HCT116 (cell line): ENCODE results near the gene KRT82. TPM values are rescaled to one million over a fixed set of nuclear protein-coding genes. Genes with fewer than 3 reads are reported as not detected.

Experiments used
- ATAC-seq: fragments of 200-7000 bp; cut with Tn5 transposase; 2 replicates; pipeline ENCODE4 v1.9.1; 2020; ENCODE audit warnings: mild to moderate bottlenecking, moderate library complexity
- BruUV-seq: library from RNA; stranded (reverse); fragments of 400-500 nt; replicated peaks from 2 replicates; lab custom pipeline; 2021; lab: Mats Ljungman, UMichigan
- CTCF ChIA-PET: fragments of 300-600 bp; sonication (Branson Sonifier 250); formaldehyde crosslinking; loops from one replicate; lab custom pipeline; 2021; ENCODE audit warnings: antibody characterized with exemption; lab: Charles Lee
- POLR2A ChIA-PET: fragments of 300-600, 350-600 bp; sonication (Branson Sonifier 250); formaldehyde crosslinking; loops from one replicate; lab custom pipeline; 2021; ENCODE audit warnings: antibody characterized with exemption; lab: Charles Lee
- RAD21 ChIA-PET, 2 experiments: fragments of 300-600 bp; sonication (Branson Sonifier 250); formaldehyde crosslinking; loops; one replicate each; lab custom pipeline; 2023; ENCODE audit warnings: low total read pairs in 2 of 2; ENCODE audit not compliant: uncharacterized antibody in 2 of 2, unreplicated experiment in 2 of 2, low non-redundant PET in 1 of 2; lab: Charles Lee
- DNase-seq: peaks from one replicate; pipeline ENCODE4 v3.0.0-alpha.2; 2010; ENCODE audit warnings: low read depth, low spot score
- H2AFZ ChIP-seq: fragments of 200-600 bp; shearing (Covaris generic), sonication (generic); 2 replicates; pipeline ENCODE4 v1.6.1; 2017; ENCODE audit warnings: low read depth, mixed run types, mixed read lengths, antibody characterized with exemption, low read length; ENCODE audit not compliant: poor library complexity, severe bottlenecking
- H3K27ac ChIP-seq: 2 replicates; pipeline ENCODE4 v1.5.1; 2012; ENCODE audit warnings: low read depth, low read length
- H3K27me3 ChIP-seq: fragments of 200-600 bp; sonication (generic); 2 replicates; pipeline ENCODE4 v1.6.1; 2016; ENCODE audit warnings: mixed run types, low read length, mixed read lengths; ENCODE audit not compliant: insufficient read depth
- H3K36me3 ChIP-seq, 2 experiments: fragments of 200-500 bp in 1 of 2; fragments of 200-600 bp in 1 of 2; sonication (Bioruptor generic) in 1 of 2; sonication (generic) in 1 of 2; 2 replicates each; pipeline versions ENCODE4 v1.5.1 to v1.6.1; 2014 to 2016; ENCODE audit warnings: low read length in 2 of 2, inconsistent platforms in 1 of 2, mixed read lengths in 1 of 2, mixed run types in 1 of 2; ENCODE audit not compliant: insufficient read depth in 2 of 2, control insufficient read depth in 1 of 2
- H3K4me1 ChIP-seq, 2 experiments: fragments of 200-600 bp in 1 of 2; sonication (generic) in 1 of 2; 2 replicates each; pipeline versions ENCODE4 v1.5.1 to v1.6.1; 2012 to 2017; ENCODE audit warnings: low read length in 2 of 2, inconsistent platforms in 1 of 2, mild to moderate bottlenecking in 1 of 2, mixed read lengths in 1 of 2, mixed run types in 1 of 2, moderate library complexity in 1 of 2; ENCODE audit not compliant: insufficient read depth in 2 of 2, control insufficient read depth in 1 of 2
- H3K4me2 ChIP-seq: fragments of 200-600 bp; sonication (generic); 2 replicates; pipeline ENCODE4 v1.6.1; 2017; ENCODE audit warnings: mixed run types, low read length, mixed read lengths
- H3K4me3 ChIP-seq, 2 experiments: fragments of 200-600 bp in 1 of 2; sonication (generic) in 1 of 2; replicated peaks in 1 of 2; 2 replicates each; pipeline ENCODE4 v1.5.1; 2011 to 2016; ENCODE audit warnings: low read length in 2 of 2, control low read depth in 1 of 2, low read depth in 1 of 2, mild to moderate bottlenecking in 1 of 2, mixed read lengths in 1 of 2, mixed run types in 1 of 2
- H3K79me2 ChIP-seq: fragments of 200-600 bp; sonication (generic); 2 replicates; pipeline ENCODE4 v1.6.1; 2017; ENCODE audit warnings: mild to moderate bottlenecking, mixed run types, low read length, moderate library complexity, mixed read lengths; ENCODE audit not compliant: insufficient read depth
- H3K9ac ChIP-seq: fragments of 200-600 bp; sonication (generic); 2 replicates; pipeline ENCODE4 v1.6.1; 2016; ENCODE audit warnings: low read length, mixed read lengths
- H3K9me2 ChIP-seq: fragments of 200-600 bp; sonication (generic), shearing (Covaris generic); 2 replicates; pipeline ENCODE4 v1.6.1; 2017; ENCODE audit warnings: mixed run types, mild to moderate bottlenecking, moderate library complexity; ENCODE audit not compliant: insufficient read depth
- H3K9me3 ChIP-seq, 2 experiments: fragments of 200-500 bp in 1 of 2; fragments of 200-600 bp in 1 of 2; sonication (Bioruptor generic) in 1 of 2; sonication (generic) in 1 of 2; 2 replicates each; pipeline ENCODE4 v1.6.1; 2014 to 2017; ENCODE audit warnings: low read length in 2 of 2, mixed read lengths in 2 of 2, inconsistent platforms in 1 of 2, low read depth in 1 of 2, mild to moderate bottlenecking in 1 of 2, mixed run types in 1 of 2, moderate library complexity in 1 of 2; ENCODE audit not compliant: control insufficient read depth in 1 of 2, insufficient read depth in 1 of 2
- H4K20me1 ChIP-seq: fragments of 200-600 bp; sonication (generic), shearing (Covaris generic); 2 replicates; pipeline ENCODE4 v1.6.1; 2017; ENCODE audit warnings: mixed run types, mild to moderate bottlenecking, moderate library complexity; ENCODE audit not compliant: insufficient read depth
- ATF3 ChIP-seq: IDR thresholded peaks from 2 replicates; pipeline ENCODE4 v1.6.1; 2012
- CBX3 ChIP-seq: IDR thresholded peaks from 2 replicates; pipeline ENCODE4 v1.6.1; 2012; ENCODE audit warnings: low read depth
- CEBPB ChIP-seq: IDR thresholded peaks from 2 replicates; pipeline ENCODE4 v1.6.1; 2012; ENCODE audit warnings: low read depth
- CTCF ChIP-seq, 3 experiments: fragments of 200-600 bp in 1 of 3; sonication (generic) in 1 of 3; IDR thresholded peaks in 2 of 3; conservative IDR thresholded peaks in 1 of 3; 2 replicates each; pipeline ENCODE4 v1.5.1; 2012 to 2017; ENCODE audit warnings: low read depth in 2 of 3, low read length in 2 of 3, antibody characterized with exemption in 1 of 3, borderline replicate concordance in 1 of 3, control low read depth in 1 of 3, mild to moderate bottlenecking in 1 of 3, mixed read lengths in 1 of 3, mixed run types in 1 of 3, moderate library complexity in 1 of 3; ENCODE audit not compliant: insufficient read depth in 1 of 3
- EGR1 ChIP-seq: IDR thresholded peaks from 2 replicates; pipeline ENCODE4 v1.6.1; 2012; ENCODE audit warnings: low read depth
- ELF1 ChIP-seq: IDR thresholded peaks from 2 replicates; pipeline ENCODE4 v1.6.1; 2012; ENCODE audit warnings: low read depth, borderline replicate concordance
- EZH2 ChIP-seq: fragments of 200-600 bp; sonication (generic); IDR thresholded peaks from 2 replicates; pipeline ENCODE4 v1.6.1; 2017; ENCODE audit warnings: antibody characterized with exemption, mixed run types
- FOSL1 ChIP-seq: IDR thresholded peaks from 2 replicates; pipeline ENCODE4 v1.6.1; 2012; ENCODE audit warnings: low read depth
- JUND ChIP-seq: IDR thresholded peaks from 2 replicates; pipeline ENCODE4 v1.6.1; 2012
- POLR2A ChIP-seq: IDR thresholded peaks from 2 replicates; pipeline ENCODE4 v1.7.0; 2011; ENCODE audit warnings: borderline replicate concordance; ENCODE audit not compliant: insufficient read depth, insufficient read length; ENCODE audit errors: extremely low read depth
- POLR2AphosphoS5 ChIP-seq: IDR thresholded peaks from 2 replicates; pipeline ENCODE4 v1.6.1; 2011; ENCODE audit warnings: mild to moderate bottlenecking, low read depth, low read length, moderate library complexity
- REST ChIP-seq: IDR thresholded peaks from 2 replicates; pipeline ENCODE4 v1.6.1; 2012; ENCODE audit warnings: low read depth
- SIN3A ChIP-seq: IDR thresholded peaks from 2 replicates; pipeline ENCODE4 v1.6.1; 2012; ENCODE audit warnings: low read depth
- SP1 ChIP-seq: IDR thresholded peaks from 2 replicates; pipeline ENCODE4 v1.6.1; 2012; ENCODE audit warnings: low read depth
- ZBTB33 ChIP-seq: IDR thresholded peaks from 2 replicates; pipeline ENCODE4 v1.6.1; 2011; ENCODE audit warnings: mild to moderate bottlenecking, low read length, moderate library complexity; ENCODE audit not compliant: insufficient replicate concordance; ENCODE audit errors: extremely low read depth
- ZNF274 ChIP-seq: fragments of 200-500 bp; sonication (Bioruptor generic); IDR thresholded peaks from 2 replicates; pipeline ENCODE4 v1.6.1; 2014; ENCODE audit warnings: mild to moderate bottlenecking, low read depth, low read length, inconsistent platforms
- intact Hi-C: fragments of 100-400 bp; cut with micrococcal nuclease; formaldehyde crosslinking; loops from 2 replicates; pipeline ENCODE4 v1.10.0; 2022
- total RNA-seq: library from RNA; stranded (reverse); gene quantifications from one replicate; pipeline ENCODE4 v1.2.1, GENCODE V29; 2021; ENCODE audit not compliant: unreplicated experiment

Gene KRT82
- total RNA-seq, 1 experiment from 2014 or later, result not detected

- no peaks in the 10 kb centered on the region for H3K36me3 ChIP-seq
- intact Hi-C loops, result no loop called here
- peaks cover 2 to 46% of the 10 kb centered on the region in 2 experiments; a peak in 3 of 4 replicates for H3K4me1 ChIP-seq
- no peak overlapping the region for H3K27ac ChIP-seq
- H3K27me3 ChIP-seq, result no peaks in the 10 kb centered on the region; the same call in 1 of the 2 replicates
- CTCF ChIA-PET, result interaction anchor here (1.8 kb wide), 1 partner anchor 436 kb away, joined by 3 read pairs; no protein-coding TSS in a partner anchor
- no peaks in the 10 kb centered on the region for H4K20me1 ChIP-seq
- TF ChIP-seq SP1, result no peak
- TF ChIP-seq POLR2A, result no peak
- no peak for TF ChIP-seq REST
- TF ChIP-seq JUND, result no peak
- no peak for TF ChIP-seq ZNF274
- TF ChIP-seq ZBTB33, result no peak
- TF ChIP-seq CBX3, result no peak
- no peak for TF ChIP-seq POLR2AphosphoS5
- TF ChIP-seq ATF3, result no peak
- TF ChIP-seq CTCF (IDR thresholded peaks at IDR 0.05 in 2 of 3, conservative IDR thresholded peaks at IDR 0.05 in 1 of 3; ENCODE audit: borderline replicate concordance in 1 of 3, insufficient read depth in 1 of 3, low read depth in 2 of 3, low read length in 2 of 3), result no peak
- no peak for TF ChIP-seq CEBPB
- TF ChIP-seq EGR1, result no peak
- TF ChIP-seq SIN3A, result no peak
- no peak for TF ChIP-seq EZH2
- TF ChIP-seq FOSL1, result no peak
- TF ChIP-seq ELF1, result no peak
- no peak overlapping the region for H3K4me3 ChIP-seq
- no peak overlapping the region for H3K4me2 ChIP-seq
- DNase-seq, result no peak
- no peak overlapping the region for H3K9ac ChIP-seq
- POLR2A ChIA-PET, result interaction anchor here (1.0 kb wide), 1 partner anchor 10 kb away, joined by 3 read pairs; no protein-coding TSS in a partner anchor
- H3K9me3 ChIP-seq, result no peaks in the 10 kb centered on the region
- RAD21 ChIA-PET, result no interaction called here
- H3K9me2 ChIP-seq, result no peaks in the 10 kb centered on the region
- no peaks in the 10 kb centered on the region for H3K79me2 ChIP-seq
- BruUV-seq, result no TSS peak
- no peak overlapping the region for H2AFZ ChIP-seq
- no peak for ATAC-seq
These were observed 28.8 kb upstream of the KRT82 start for GRCh38 chr12:52434760-52435530.
